GM13977 (cell line): ENCODE measurements around the gene CACNA2D1.

Experiments
- DNase-seq: peaks from one replicate; pipeline ENCODE4 v3.0.0; 2012; ENCODE audit warnings: low spot score
- CTCF ChIP-seq: IDR thresholded peaks from 2 replicates; pipeline ENCODE4 v1.5.1; 2012; ENCODE audit warnings: mild to moderate bottlenecking, control low read depth; ENCODE audit not compliant: insufficient read depth; ENCODE audit errors: extremely low read depth, missing control alignments
- in situ Hi-C: fragments of 300-500 bp; cut with MboI; formaldehyde crosslinking; loops from one replicate; pipeline ENCODE4 v1.12.0; 2022; ENCODE audit warnings: low sequenced_read_pairs, low pct_unique_long_range_greater_than_20kb, mixed read lengths, inconsistent platforms; ENCODE audit not compliant: unreplicated experiment

The CACNA2D1 gene

GRCh38 chr7:82305347-82306005, 138.1 kb downstream of the CACNA2D1 start:
- in situ Hi-C loops, result no loop called here
- no peak for DNase-seq
- no peak for TF ChIP-seq CTCF

DNA sequence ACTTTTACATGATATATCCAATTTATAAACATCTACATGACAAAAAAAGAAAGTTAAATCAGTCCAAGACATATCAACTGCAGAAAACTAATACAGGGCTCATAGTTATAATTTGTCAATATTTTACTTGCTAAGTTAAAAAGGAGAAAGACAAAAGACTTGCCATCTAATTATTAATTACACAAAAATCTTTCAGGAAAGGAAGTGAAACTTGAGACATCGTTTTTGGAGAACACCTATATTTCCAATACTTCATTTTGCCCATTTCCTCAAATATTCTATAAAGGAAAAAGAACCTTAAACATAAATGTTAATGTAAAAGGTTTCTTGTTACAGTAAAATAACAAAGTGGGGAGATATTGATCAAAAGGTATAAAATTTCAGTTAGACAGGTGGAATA, 148.7 kb downstream of the CACNA2D1 start:
- no peak for DNase-seq
- in situ Hi-C loops, result no loop called here
- TF ChIP-seq CTCF, result no peak

GRCh38 chr7:82294382-82294784, 149.2 kb downstream of the CACNA2D1 start:
- DNase-seq, result no peak
- in situ Hi-C loops, result no loop called here
- TF ChIP-seq CTCF, result no peak

GRCh38 chr7:82293467-82293866, 150.1 kb downstream of the CACNA2D1 start:
- no peak for TF ChIP-seq CTCF
- in situ Hi-C loops, result no loop called here
- no peak for DNase-seq

DNA sequence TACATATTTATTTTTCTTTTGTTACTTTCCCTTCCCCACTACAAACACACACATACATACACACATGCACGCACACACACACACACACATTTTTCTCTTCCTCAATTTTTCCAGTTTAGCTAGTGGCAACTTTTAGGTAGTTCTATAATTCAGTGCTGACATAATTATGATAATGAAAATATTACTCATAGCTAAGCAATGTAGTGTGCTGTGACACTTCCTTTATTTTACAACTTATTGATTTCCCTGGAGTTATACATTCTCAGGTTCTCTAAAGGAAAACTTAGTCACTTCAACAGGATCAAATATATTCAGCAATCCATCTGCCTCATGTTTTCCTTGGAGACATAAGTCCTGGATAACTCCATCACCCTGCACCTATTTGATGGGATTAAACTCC, 151.6 kb downstream of the CACNA2D1 start:
- no peak for DNase-seq
- TF ChIP-seq CTCF, result no peak
- in situ Hi-C loops, result no loop called here

DNA sequence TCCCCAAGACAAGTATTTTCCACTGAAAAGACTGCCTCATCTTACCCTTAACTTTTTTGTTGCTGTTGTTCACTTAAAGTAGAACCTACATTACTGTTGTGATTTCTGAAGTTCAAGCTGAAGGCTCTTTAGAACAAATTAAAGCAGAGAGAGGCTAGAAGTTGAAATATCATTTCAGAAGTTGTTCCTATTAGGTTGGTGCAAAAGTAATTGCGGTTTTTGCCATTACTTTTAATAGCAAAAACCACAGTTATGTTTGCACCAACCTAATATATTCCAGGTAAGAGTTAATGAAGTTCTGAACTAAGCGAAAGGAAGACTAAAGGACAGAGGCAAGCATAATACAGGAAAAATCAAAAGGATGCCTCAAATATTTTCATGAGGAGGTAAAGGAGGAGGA, 153.7 kb downstream of the CACNA2D1 start:
- DNase-seq, result no peak
- in situ Hi-C loops, result no loop called here
- TF ChIP-seq CTCF, result no peak

- TF ChIP-seq CTCF, result no peak
- in situ Hi-C loops, result no loop called here
- DNase-seq, result no peak
These were observed 154.4 kb downstream of the CACNA2D1 start for GRCh38 chr7:82289152-82289535.
